Effector memory CD8-positive, alpha-beta T cell (primary cell): ENCODE measurements around the gene RHO.
"Not testable (repeated sequence)": the region's sequence is repeated elsewhere in the genome, so short reads cannot be mapped to it uniquely, and the experiment has no call there.

Source experiments
- ATAC-seq: fragments of 150-1000 bp; cut with Tn5 transposase; replicated peaks from 2 replicates; pipeline ENCODE4 v1.10.0; 2021; ENCODE audit warnings: mild to moderate bottlenecking, moderate library complexity
- DNase-seq, 3 experiments: peaks; one replicate each; pipeline ENCODE4 v3.0.0; 2021
- H3K27ac Mint-ChIP-seq, 2 donors: one replicate each; pipeline ENCODE4 v1.8.0; 2022; ENCODE audit warnings: mild to moderate bottlenecking in 2 of 2, mixed read lengths in 2 of 2, moderate library complexity in 2 of 2
- H3K27me3 Mint-ChIP-seq, 2 donors: one replicate each; pipeline ENCODE4 v1.8.0; 2022; ENCODE audit warnings: mixed read lengths in 2 of 2
- H3K36me3 Mint-ChIP-seq: one replicate; pipeline ENCODE4 v1.8.0; 2022; ENCODE audit warnings: mild to moderate bottlenecking, moderate library complexity, mixed read lengths; ENCODE audit not compliant: insufficient read depth
- H3K4me1 Mint-ChIP-seq, 2 donors: one replicate each; pipeline ENCODE4 v1.8.0; 2022; ENCODE audit warnings: low read depth in 2 of 2, mixed read lengths in 2 of 2
- H3K4me3 Mint-ChIP-seq, 2 donors: one replicate each; pipeline ENCODE4 v1.8.0; 2022; ENCODE audit warnings: mild to moderate bottlenecking in 2 of 2, mixed read lengths in 2 of 2, moderate library complexity in 2 of 2
- H3K9me3 Mint-ChIP-seq, 2 donors: one replicate each; pipeline ENCODE4 v1.8.0; 2022; ENCODE audit warnings: mixed read lengths in 2 of 2
- total RNA-seq, 9 experiments: gene quantifications; one replicate each; lab custom pipeline; 2026; lab: John Stamatoyannopoulos, UW

The RHO gene
- total RNA-seq = 0 to 0.12 (median 0) reads per million in 9 experiments

GRCh38 chr3:129528589-129529100 is at the start of gene RHO:
TSS of gene RHO (plus strand) at chr3:129528639. CDS start at chr3:129528734, 95 bp downstream.
- Mint-ChIP-seq H3K36me3 (peaks cover 3% of the 10 kb centered on the region), H3K27ac (peak within 1 kb of the TSS; percentile 57 to 90), H3K27me3 (peaks cover 0 to 4% of the 10 kb centered on the region in 2 donors), H3K4me3 (no peak within 1 kb of the TSS), H3K9me3 (no peaks in the 10 kb centered on the region), H3K4me1 (no peaks in the 10 kb centered on the region)
- DNase-seq (no peak), ATAC-seq (no peak)

GRCh38 chr3:129481225-129481765 is 47.1 kb upstream of the RHO start:
- Mint-ChIP-seq H3K27ac (peak overlapping the region in 1 of 2 donors; percentile 90), H3K4me3 (peak overlapping the region in 1 of 2 donors; percentile 21)
- DNase-seq, H3K9me3 Mint-ChIP-seq, H3K27me3 Mint-ChIP-seq, H3K36me3 Mint-ChIP-seq, ATAC-seq, H3K4me1 Mint-ChIP-seq: not testable (repeated sequence)

- H3K4me1 Mint-ChIP-seq = peaks cover 0 to 9% of the 10 kb centered on the region in 2 donors
- no peaks in the 10 kb centered on the region for H3K9me3 Mint-ChIP-seq
- peak overlapping the region in 1 of 2 donors; percentile 21 for H3K4me3 Mint-ChIP-seq
- H3K36me3 Mint-ChIP-seq = peaks cover 6% of the 10 kb centered on the region
- H3K27me3 Mint-ChIP-seq = no peaks in the 10 kb centered on the region
- DNase-seq (peak in 2 of 3 experiments; percentile 13 to 20), ATAC-seq (peak; percentile 93)
- H3K27ac Mint-ChIP-seq = peak overlapping the region in 1 of 2 donors; percentile 90
Measured at GRCh38 chr3:129481766-129482332, 46.6 kb upstream of the RHO start.

GRCh38 chr3:129482721-129483120 is 45.7 kb upstream of the RHO start:
- no peaks in the 10 kb centered on the region for H3K27me3 Mint-ChIP-seq
- peaks cover 0 to 9% of the 10 kb centered on the region in 2 donors for H3K4me1 Mint-ChIP-seq
- DNase-seq = no peak
- H3K4me3 Mint-ChIP-seq = no peak overlapping the region
- H3K9me3 Mint-ChIP-seq = no peaks in the 10 kb centered on the region
- H3K27ac Mint-ChIP-seq = peak overlapping the region; percentile 49 to 90
- H3K36me3 Mint-ChIP-seq = peaks cover 6% of the 10 kb centered on the region
- ATAC-seq = no peak

- Mint-ChIP-seq H3K4me1 (peaks cover 0 to 9% of the 10 kb centered on the region in 2 donors), H3K9me3 (no peaks in the 10 kb centered on the region), H3K27me3 (no peaks in the 10 kb centered on the region), H3K4me3 (no peak overlapping the region), H3K36me3 (peaks cover 6% of the 10 kb centered on the region), H3K27ac (no peak overlapping the region)
- ATAC-seq (no peak), DNase-seq (no peak)
Measured at GRCh38 chr3:129483870-129484269, 44.6 kb upstream of the RHO start.

- not testable (repeated sequence) for H3K36me3 Mint-ChIP-seq, H3K9me3 Mint-ChIP-seq, H3K4me3 Mint-ChIP-seq, ATAC-seq, H3K4me1 Mint-ChIP-seq, H3K27ac Mint-ChIP-seq, DNase-seq, H3K27me3 Mint-ChIP-seq
Measured at GRCh38 chr3:129485146-129485545, 43.3 kb upstream of the RHO start.

- ATAC-seq (no peak), DNase-seq (no peak)
- Mint-ChIP-seq H3K4me3 (no peak overlapping the region), H3K9me3 (no peaks in the 10 kb centered on the region), H3K27ac (peak overlapping the region in 1 of 2 donors; percentile 62), H3K4me1 (peaks cover 3 to 12% of the 10 kb centered on the region in 2 donors), H3K27me3 (no peaks in the 10 kb centered on the region), H3K36me3 (peaks cover 6% of the 10 kb centered on the region)
Measured at GRCh38 chr3:129485721-129486663, 42.4 kb upstream of the RHO start.

- Mint-ChIP-seq H3K4me3 (no peak overlapping the region), H3K36me3 (peaks cover 6% of the 10 kb centered on the region), H3K4me1 (peaks cover 3 to 14% of the 10 kb centered on the region in 2 donors), H3K9me3 (no peaks in the 10 kb centered on the region), H3K27ac (no peak overlapping the region), H3K27me3 (no peaks in the 10 kb centered on the region)
- DNase-seq (no peak), ATAC-seq (no peak)
Measured at GRCh38 chr3:129486664-129487035, 41.8 kb upstream of the RHO start.

GRCh38 chr3:129487183-129487867 is 41.1 kb upstream of the RHO start:
- no peaks in the 10 kb centered on the region for H3K9me3 Mint-ChIP-seq
- no peak for DNase-seq
- no peak overlapping the region for H3K4me3 Mint-ChIP-seq
- H3K27me3 Mint-ChIP-seq = no peaks in the 10 kb centered on the region
- peak overlapping the region; percentile 26 to 33 for H3K27ac Mint-ChIP-seq
- ATAC-seq = no peak
- peaks cover 3% of the 10 kb centered on the region for H3K36me3 Mint-ChIP-seq
- peaks cover 3 to 9% of the 10 kb centered on the region in 2 donors for H3K4me1 Mint-ChIP-seq

- H3K27ac Mint-ChIP-seq = peak overlapping the region; percentile 26 to 33
- not testable (repeated sequence) for H3K9me3 Mint-ChIP-seq, ATAC-seq, DNase-seq, H3K36me3 Mint-ChIP-seq, H3K4me1 Mint-ChIP-seq, H3K27me3 Mint-ChIP-seq, H3K4me3 Mint-ChIP-seq
Measured at GRCh38 chr3:129487868-129488335, 40.5 kb upstream of the RHO start.

GRCh38 chr3:129489258-129489657 is 39.2 kb upstream of the RHO start:
- not testable (repeated sequence) for ATAC-seq, DNase-seq, H3K4me1 Mint-ChIP-seq, H3K9me3 Mint-ChIP-seq, H3K36me3 Mint-ChIP-seq, H3K4me3 Mint-ChIP-seq, H3K27me3 Mint-ChIP-seq
- peak overlapping the region in 1 of 2 donors; percentile 9 for H3K27ac Mint-ChIP-seq

- Mint-ChIP-seq H3K27ac (peak overlapping the region in 1 of 2 donors; percentile 84), H3K27me3 (no peaks in the 10 kb centered on the region), H3K36me3 (peaks cover 3% of the 10 kb centered on the region), H3K4me3 (no peak overlapping the region), H3K9me3 (no peaks in the 10 kb centered on the region), H3K4me1 (peaks cover 3 to 7% of the 10 kb centered on the region in 2 donors)
- ATAC-seq (peak; percentile 100), DNase-seq (peak; percentile 48 to 58 (median 57))
Measured at GRCh38 chr3:129490273-129490675, 38.2 kb upstream of the RHO start.

- H3K4me3 Mint-ChIP-seq, ATAC-seq, DNase-seq, H3K9me3 Mint-ChIP-seq, H3K36me3 Mint-ChIP-seq, H3K27me3 Mint-ChIP-seq, H3K4me1 Mint-ChIP-seq: not testable (repeated sequence)
- peak overlapping the region; percentile 42 to 84 for H3K27ac Mint-ChIP-seq
Measured at GRCh38 chr3:129491077-129491476, 37.4 kb upstream of the RHO start.
